Mucosa of descending colon (tissue), 3 donors: Measurements from ENCODE around the gene GPR156. TPM values are rescaled to one million over a fixed set of nuclear protein-coding genes. Genes with fewer than 3 reads are reported as not detected.

Experiments
- ATAC-seq: fragments of 200-7000 bp; cut with Tn5 transposase; one replicate; pipeline ENCODE4 v1.9.1; 2020; ENCODE audit warnings: mild to moderate bottlenecking, moderate library complexity
- DNase-seq, 3 donors: peaks; one replicate each; pipeline ENCODE4 v3.0.0-alpha.2; 2020
- H3K36me3 ChIP-seq: fragments of 200-600 bp; one replicate; pipeline ENCODE4 v1.8.0; 2021; ENCODE audit warnings: low read depth, mild to moderate bottlenecking
- H3K4me1 ChIP-seq: fragments of 200-600 bp; one replicate; pipeline ENCODE4 v1.8.0; 2021; ENCODE audit warnings: low read depth, mild to moderate bottlenecking
- H3K4me3 ChIP-seq: fragments of 200-600 bp; one replicate; pipeline ENCODE4 v1.8.0; 2021; ENCODE audit warnings: mild to moderate bottlenecking
- H3K9me3 ChIP-seq: fragments of 200-600 bp; one replicate; pipeline ENCODE4 v1.8.0; 2021; ENCODE audit warnings: mild to moderate bottlenecking
- intact Hi-C, 2 donors: fragments of 100-400 bp; cut with DNase I in 1 of 2; cut with micrococcal nuclease in 1 of 2; formaldehyde crosslinking; loops; one replicate each; pipeline versions ENCODE4 v1.11.0 to v1.11.1; 2022; cut with DNase I, micrococcal nuclease
- total RNA-seq, 3 donors: library from RNA; stranded (reverse); fragmentation: NEBNext Ultra II Directional in 2 of 3; extraction: Animal tissue kit (Norgen Biotek cat#: 25700) in 2 of 3; gene quantifications; one replicate each; pipeline versions ENCODE4 v1.2.1 to v1.2.4, GENCODE V29; 2021 to 2023
- TF ChIP-seq, protein P1 (sequence below): fragments of 200-600 bp; IDR thresholded peaks from one replicate; pipeline ENCODE4 v1.8.0; 2022; ENCODE audit warnings: antibody characterized with exemption, mild to moderate bottlenecking
- donor health status: DM: no; HTN: no; CAD: no; lungs with moderate emphysema.
- donor health status: DM: no; HTN: no; CAD: no.
- donor health status: DM: no; HTN: yes; CAD: no.

The GPR156 gene
- total RNA-seq, 3 donors from 2014 or later, result 0.34 to 2.7 TPM; not detected in 1

DNA sequence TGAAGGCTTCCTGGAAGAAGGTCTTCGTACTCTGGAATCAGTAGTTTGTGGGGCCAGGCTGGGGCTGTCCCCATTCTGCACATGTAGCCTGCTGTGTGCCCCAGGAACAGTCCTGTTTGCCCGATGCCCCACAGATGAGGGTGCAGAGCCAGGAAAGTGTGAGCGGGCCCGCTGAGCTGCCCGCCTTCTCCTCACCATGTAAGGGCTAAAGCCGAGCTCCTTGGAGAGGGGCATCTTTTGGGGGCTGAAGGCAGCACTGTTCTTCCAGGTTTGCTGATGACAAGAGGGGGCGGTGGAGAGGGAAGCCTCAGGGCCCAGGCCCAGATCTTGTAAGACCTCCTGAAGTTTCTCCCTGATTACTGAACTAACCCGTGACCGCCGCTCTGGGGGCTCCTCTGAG is 117.5 kb downstream of the GPR156 start:
- Histone ChIP-seq H3K36me3 (no peaks in the 10 kb centered on the region), H3K9me3 (no peaks in the 10 kb centered on the region), H3K4me1 (no peaks in the 10 kb centered on the region), H3K4me3 (no peak overlapping the region)
- DNase-seq, result no peak
- intact Hi-C loops, result no loop called here
- TF ChIP-seq, protein P1, sequence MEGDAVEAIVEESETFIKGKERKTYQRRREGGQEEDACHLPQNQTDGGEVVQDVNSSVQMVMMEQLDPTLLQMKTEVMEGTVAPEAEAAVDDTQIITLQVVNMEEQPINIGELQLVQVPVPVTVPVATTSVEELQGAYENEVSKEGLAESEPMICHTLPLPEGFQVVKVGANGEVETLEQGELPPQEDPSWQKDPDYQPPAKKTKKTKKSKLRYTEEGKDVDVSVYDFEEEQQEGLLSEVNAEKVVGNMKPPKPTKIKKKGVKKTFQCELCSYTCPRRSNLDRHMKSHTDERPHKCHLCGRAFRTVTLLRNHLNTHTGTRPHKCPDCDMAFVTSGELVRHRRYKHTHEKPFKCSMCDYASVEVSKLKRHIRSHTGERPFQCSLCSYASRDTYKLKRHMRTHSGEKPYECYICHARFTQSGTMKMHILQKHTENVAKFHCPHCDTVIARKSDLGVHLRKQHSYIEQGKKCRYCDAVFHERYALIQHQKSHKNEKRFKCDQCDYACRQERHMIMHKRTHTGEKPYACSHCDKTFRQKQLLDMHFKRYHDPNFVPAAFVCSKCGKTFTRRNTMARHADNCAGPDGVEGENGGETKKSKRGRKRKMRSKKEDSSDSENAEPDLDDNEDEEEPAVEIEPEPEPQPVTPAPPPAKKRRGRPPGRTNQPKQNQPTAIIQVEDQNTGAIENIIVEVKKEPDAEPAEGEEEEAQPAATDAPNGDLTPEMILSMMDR, result no peak
- ATAC-seq, result no peak

GRCh38 chr3:120163816-120164215 is 121.2 kb downstream of the GPR156 start:
- no peak overlapping the region for H3K4me3 ChIP-seq
- ATAC-seq, result no peak
- H3K36me3 ChIP-seq, result no peaks in the 10 kb centered on the region
- intact Hi-C loops, result no loop called here
- DNase-seq, result no peak
- no peaks in the 10 kb centered on the region for H3K9me3 ChIP-seq
- TF ChIP-seq, protein P1, result no peak
- no peaks in the 10 kb centered on the region for H3K4me1 ChIP-seq

DNA sequence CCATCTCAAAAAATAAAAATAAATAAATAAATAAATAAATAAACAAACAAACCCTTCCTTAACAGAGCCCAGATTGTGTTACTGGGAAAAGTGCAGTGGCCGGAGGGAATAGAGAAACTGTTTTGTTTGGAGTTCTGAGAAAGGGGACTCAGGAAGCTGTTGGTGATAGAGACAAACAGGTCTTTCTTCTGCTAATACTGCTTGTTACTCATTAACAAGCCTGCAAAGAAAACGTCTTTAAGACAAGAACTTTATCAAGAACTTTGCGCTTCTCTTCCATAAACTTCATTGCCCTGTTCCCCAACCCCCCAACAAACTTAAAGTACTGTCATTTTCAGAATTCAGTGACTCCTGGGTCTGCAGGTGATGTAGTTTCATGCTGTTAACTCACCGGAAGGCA is 122.0 kb downstream of the GPR156 start:
- peak; percentile 39 for ATAC-seq
- H3K4me3 ChIP-seq, result no peak overlapping the region
- TF ChIP-seq, protein P1, result no peak
- no peaks in the 10 kb centered on the region for H3K4me1 ChIP-seq
- H3K9me3 ChIP-seq, result no peaks in the 10 kb centered on the region
- DNase-seq, result no peak
- H3K36me3 ChIP-seq, result no peaks in the 10 kb centered on the region
- intact Hi-C loops, result no loop called here

DNA sequence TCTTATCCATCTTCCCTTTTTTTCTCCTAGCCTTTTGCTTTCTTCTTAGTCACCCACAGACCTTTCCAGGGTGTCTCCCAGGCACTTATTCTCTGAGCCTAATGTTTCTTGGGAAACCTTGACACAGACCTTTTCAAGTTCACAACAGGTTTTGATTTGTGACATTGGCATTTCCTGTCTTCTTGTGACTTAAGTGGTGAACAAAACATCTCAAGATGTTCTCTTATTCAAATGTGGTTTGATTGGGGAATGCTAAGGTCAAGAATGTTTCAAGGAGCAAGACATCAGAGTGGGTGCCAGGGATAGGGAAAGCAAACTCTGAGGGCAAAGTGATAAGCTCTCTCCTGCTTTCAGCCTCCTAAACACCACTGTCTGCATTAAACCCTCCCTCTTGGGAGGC is 122.6 kb downstream of the GPR156 start:
- Histone ChIP-seq H3K36me3 (no peaks in the 10 kb centered on the region), H3K9me3 (no peaks in the 10 kb centered on the region)

DNA sequence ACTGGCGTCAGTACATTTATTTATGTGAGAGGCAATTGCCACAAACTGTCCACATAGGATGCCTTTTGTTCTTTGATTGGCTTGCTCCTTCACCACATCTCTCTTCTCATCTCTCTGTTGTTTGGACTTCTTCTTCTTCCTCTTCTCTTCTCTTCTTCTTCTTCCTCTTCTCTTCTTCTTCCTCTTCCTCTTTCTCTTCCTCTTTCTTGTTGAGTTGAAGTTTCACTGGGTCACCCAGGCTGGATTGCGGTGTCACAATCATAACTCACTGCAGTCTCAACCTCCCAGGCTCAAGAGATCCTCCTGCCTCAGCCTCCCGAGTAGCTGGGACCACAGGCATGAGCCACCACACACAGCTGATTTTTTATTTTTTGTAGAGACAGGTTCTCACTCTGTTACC is 123.1 kb downstream of the GPR156 start:
- no peaks in the 10 kb centered on the region for H3K4me1 ChIP-seq
- H3K36me3 ChIP-seq, result no peaks in the 10 kb centered on the region
- no peak overlapping the region for H3K4me3 ChIP-seq
- H3K9me3 ChIP-seq, result no peaks in the 10 kb centered on the region
- TF ChIP-seq, protein P1, result no peak
- DNase-seq (no peak), ATAC-seq (no peak)
- intact Hi-C loops, result no loop called here

More for the DNA sequence above, 122.6 kb downstream of the GPR156 start:
- intact Hi-C loops, result no loop called here
- Histone ChIP-seq H3K4me1 (no peaks in the 10 kb centered on the region), H3K4me3 (no peak overlapping the region)
- DNase-seq (no peak), ATAC-seq (no peak)
- TF ChIP-seq, protein P1, result no peak

- no peak overlapping the region for H3K4me3 ChIP-seq
- ATAC-seq, result peak; percentile 52
- no peaks in the 10 kb centered on the region for H3K36me3 ChIP-seq
- no peaks in the 10 kb centered on the region for H3K4me1 ChIP-seq
- intact Hi-C loops, result no loop called here
- peak in 1 of 3 donors; percentile 22 for DNase-seq
- H3K9me3 ChIP-seq, result peaks cover 6% of the 10 kb centered on the region
- TF ChIP-seq, protein P1, result no peak
These were observed 125.0 kb downstream of the GPR156 start for GRCh38 chr3:120160050-120160449.
